ENCODE results near the gene KCNJ11.
"Not testable (repeated sequence)": the region's sequence is repeated elsewhere in the genome, so short reads cannot be mapped to it uniquely, and the experiment has no call there.

DNA sequence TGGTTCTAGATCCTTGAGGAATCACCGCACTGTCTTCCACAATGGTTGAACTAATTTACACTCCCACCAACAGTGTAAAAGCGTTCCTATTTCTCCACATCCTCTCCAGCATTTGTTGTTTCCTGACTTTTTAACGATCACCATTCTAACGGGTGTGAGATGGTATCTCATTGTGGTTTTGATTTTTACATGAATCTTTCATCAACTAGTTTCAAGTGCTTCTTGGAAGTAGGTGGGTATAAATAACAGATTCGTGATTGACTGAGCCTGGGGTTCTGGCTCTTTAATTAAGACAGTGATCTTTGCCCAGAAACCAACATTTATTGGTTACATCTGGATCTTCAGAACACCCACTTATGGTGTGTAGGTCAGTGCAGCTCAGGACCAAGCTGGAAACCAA, 37.8 kb upstream of the KCNJ11 start:
- TF ChIP-seq, protein P1, sequence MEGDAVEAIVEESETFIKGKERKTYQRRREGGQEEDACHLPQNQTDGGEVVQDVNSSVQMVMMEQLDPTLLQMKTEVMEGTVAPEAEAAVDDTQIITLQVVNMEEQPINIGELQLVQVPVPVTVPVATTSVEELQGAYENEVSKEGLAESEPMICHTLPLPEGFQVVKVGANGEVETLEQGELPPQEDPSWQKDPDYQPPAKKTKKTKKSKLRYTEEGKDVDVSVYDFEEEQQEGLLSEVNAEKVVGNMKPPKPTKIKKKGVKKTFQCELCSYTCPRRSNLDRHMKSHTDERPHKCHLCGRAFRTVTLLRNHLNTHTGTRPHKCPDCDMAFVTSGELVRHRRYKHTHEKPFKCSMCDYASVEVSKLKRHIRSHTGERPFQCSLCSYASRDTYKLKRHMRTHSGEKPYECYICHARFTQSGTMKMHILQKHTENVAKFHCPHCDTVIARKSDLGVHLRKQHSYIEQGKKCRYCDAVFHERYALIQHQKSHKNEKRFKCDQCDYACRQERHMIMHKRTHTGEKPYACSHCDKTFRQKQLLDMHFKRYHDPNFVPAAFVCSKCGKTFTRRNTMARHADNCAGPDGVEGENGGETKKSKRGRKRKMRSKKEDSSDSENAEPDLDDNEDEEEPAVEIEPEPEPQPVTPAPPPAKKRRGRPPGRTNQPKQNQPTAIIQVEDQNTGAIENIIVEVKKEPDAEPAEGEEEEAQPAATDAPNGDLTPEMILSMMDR (IDR thresholded peaks at IDR 0.05): not testable (repeated sequence)
- not testable (repeated sequence) for TF ChIP-seq POLR2A (IDR thresholded peaks at IDR 0.05)

Measured in adrenal gland (tissue), 5 donors.